GM12874 (cell line): ENCODE measurements around the gene AUH.

Source experiments
- CTCF ChIP-seq: IDR thresholded peaks from 2 replicates; pipeline ENCODE4 v1.5.1; 2011; ENCODE audit warnings: low read depth, mild to moderate bottlenecking, control low read depth, low read length, moderate library complexity; ENCODE audit not compliant: insufficient read depth

The AUH gene

GRCh38 chr9:91342575-91342974 lies 19.1 kb downstream of the AUH start:
- TF ChIP-seq CTCF, result no peak

- TF ChIP-seq CTCF, result no peak
These were observed 20.0 kb downstream of the AUH start for GRCh38 chr9:91341749-91342148.

- no peak for TF ChIP-seq CTCF
These were observed 20.4 kb downstream of the AUH start for GRCh38 chr9:91341258-91341746.

- TF ChIP-seq CTCF, result no peak
These were observed 21.2 kb downstream of the AUH start for GRCh38 chr9:91340395-91340967.

- no peak for TF ChIP-seq CTCF
These were observed 23.0 kb downstream of the AUH start for GRCh38 chr9:91338681-91339080.

GRCh38 chr9:91336786-91337185 lies 24.9 kb downstream of the AUH start:
- no peak for TF ChIP-seq CTCF

- no peak for TF ChIP-seq CTCF
These were observed 27.7 kb downstream of the AUH start for GRCh38 chr9:91334053-91334452.

GRCh38 chr9:91333551-91333950 lies 28.2 kb downstream of the AUH start:
- TF ChIP-seq CTCF, result no peak
